HG02588 (cell line): ENCODE results near the gene NPTXR.
"Not testable (repeated sequence)": the region's sequence is repeated elsewhere in the genome, so short reads cannot be mapped to it uniquely, and the experiment has no call there.

ENCODE experiments used
- ATAC-seq: cut with Tn5 transposase; IDR thresholded peaks from one replicate; pipeline ENCODE4 v1.9.1; 2021; ENCODE audit warnings: mild to moderate bottlenecking, moderate library complexity; ENCODE audit not compliant: unreplicated experiment

The NPTXR gene

GRCh38 chr22:38832005-38832978 is 11.5 kb downstream of the NPTXR start:
- ATAC-seq, result no peak

GRCh38 chr22:38831166-38831945 is 12.5 kb downstream of the NPTXR start:
- ATAC-seq, result no peak

- ATAC-seq, result no peak
Measured at GRCh38 chr22:38830845-38831108, 13.1 kb downstream of the NPTXR start.

GRCh38 chr22:38830026-38830844 is 13.6 kb downstream of the NPTXR start:
- no peak for ATAC-seq

- ATAC-seq, result no peak
Measured at GRCh38 chr22:38829485-38829884, 14.3 kb downstream of the NPTXR start.

GRCh38 chr22:38828616-38829205 is 15.1 kb downstream of the NPTXR start:
- ATAC-seq, result no peak

- no peak for ATAC-seq
Measured at GRCh38 chr22:38828191-38828590, 15.6 kb downstream of the NPTXR start.

- no peak for ATAC-seq
Measured at GRCh38 chr22:38827510-38827909, 16.3 kb downstream of the NPTXR start.

- ATAC-seq, result no peak
Measured at GRCh38 chr22:38826801-38827200, 17.0 kb downstream of the NPTXR start.

GRCh38 chr22:38826386-38826785 is 17.4 kb downstream of the NPTXR start:
- no peak for ATAC-seq

GRCh38 chr22:38824585-38824984 is 19.2 kb downstream of the NPTXR start:
- ATAC-seq, result no peak

- ATAC-seq, result no peak
Measured at GRCh38 chr22:38823637-38824036, 20.2 kb downstream of the NPTXR start.

GRCh38 chr22:38823076-38823475 is 20.8 kb downstream of the NPTXR start:
- ATAC-seq, result no peak

GRCh38 chr22:38820020-38820419 is 23.8 kb downstream of the NPTXR start:
- ATAC-seq, result no peak

GRCh38 chr22:38819387-38819940 is 24.4 kb downstream of the NPTXR start:
- ATAC-seq, result no peak

- ATAC-seq, result no peak
Measured at GRCh38 chr22:38817196-38817595, 26.6 kb downstream of the NPTXR start.

GRCh38 chr22:38815842-38816241 is 28.0 kb downstream of the NPTXR start:
- no peak for ATAC-seq

- no peak for ATAC-seq
Measured at GRCh38 chr22:38811241-38811640, 32.6 kb downstream of the NPTXR start.

GRCh38 chr22:38805041-38805593 is 38.7 kb downstream of the NPTXR start:
- not testable (repeated sequence) for ATAC-seq

GRCh38 chr22:38802671-38803121 is 41.1 kb downstream of the NPTXR start:
- no peak for ATAC-seq
